ENCODE measurements around the gene CENPX.
A peak's percentile ranks its signal among the peaks of the same experiment; 100 is the strongest.
"Not testable (repeated sequence)": the region's sequence is repeated elsewhere in the genome, so short reads cannot be mapped to it uniquely, and the experiment has no call there.

CENPX gene

DNA sequence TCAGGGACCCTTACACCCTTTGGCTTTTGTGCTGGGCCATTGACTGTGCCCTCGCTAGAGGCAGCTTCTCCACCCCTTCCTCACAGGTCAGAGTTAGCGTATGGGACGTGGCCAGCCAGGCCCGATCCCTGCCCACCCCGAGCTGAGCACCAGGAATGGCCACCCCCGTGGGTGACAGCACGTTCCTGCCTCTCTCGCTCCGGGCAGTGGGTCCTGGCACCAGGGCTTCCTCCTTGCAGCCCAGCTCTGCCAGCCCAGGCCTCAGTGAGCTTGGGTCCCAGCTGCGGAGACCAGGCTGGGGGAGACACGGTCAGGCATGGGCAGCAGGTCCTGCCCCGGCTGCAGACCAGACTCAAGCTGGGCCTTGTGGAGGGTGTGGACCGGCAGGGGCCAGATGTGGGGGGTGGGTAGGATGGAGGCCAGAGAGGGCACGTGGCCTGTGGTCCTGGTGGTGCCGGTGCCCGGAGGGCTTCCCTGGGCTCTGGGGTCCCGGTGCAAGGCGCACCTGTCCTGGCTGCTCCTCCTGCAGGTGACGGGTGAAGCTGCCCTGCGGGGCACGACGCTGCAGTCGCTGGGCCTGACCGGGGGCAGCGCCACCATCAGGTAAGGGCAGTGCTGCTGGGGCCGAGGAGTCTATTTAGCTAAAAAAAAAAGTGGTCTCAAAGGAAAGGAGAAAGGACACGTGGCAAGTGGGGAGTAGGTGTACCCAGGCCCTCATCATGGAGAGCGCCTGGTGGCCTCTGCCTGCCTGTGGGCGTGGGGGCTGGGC is 27.0 kb downstream of the CENPX start:
- DNase-seq, result no peak

DNA sequence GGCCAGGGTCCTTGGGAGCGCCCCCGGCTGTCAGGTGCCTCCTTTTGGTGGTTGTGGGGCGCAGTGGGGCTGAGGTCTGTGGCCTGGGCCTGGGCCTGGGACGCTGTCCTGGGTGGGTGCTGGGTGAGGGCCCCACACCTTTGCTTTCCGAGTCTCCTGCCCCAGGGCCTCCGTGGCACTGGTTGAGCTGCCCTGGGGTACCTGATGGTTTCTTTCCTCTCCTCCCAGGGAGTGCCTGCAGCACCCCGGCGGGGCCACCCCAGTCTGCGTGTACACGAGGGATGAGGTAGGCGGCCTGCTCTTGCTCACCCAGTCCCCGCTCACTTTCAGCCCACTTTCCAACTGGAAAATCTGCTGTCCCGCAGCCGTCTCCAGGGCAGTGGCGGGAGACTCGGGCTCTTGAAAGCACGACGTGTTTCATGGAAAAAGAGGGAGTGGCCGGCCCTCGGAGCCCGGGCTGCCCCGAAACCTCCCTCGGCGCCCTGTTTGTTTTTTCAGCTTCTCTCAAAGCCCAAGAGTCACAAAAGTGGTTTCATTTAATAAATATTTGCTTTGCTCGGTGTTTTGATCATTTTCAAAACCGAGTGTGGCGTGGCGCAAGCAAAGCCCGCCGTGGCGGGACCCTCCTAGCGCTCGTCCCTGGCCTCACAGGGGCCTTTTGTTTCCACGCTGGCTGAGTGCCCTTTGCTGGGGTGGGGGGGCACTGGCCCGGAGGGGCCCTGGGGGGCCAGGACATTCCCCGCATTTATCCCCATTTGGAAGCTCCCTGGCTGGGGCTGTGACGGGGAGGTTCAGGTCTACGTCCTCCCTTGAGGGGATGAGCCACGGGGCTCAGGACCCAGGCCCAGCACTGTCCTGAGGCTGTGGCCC is 27.9 kb downstream of the CENPX start:
- no peak for DNase-seq

DNA sequence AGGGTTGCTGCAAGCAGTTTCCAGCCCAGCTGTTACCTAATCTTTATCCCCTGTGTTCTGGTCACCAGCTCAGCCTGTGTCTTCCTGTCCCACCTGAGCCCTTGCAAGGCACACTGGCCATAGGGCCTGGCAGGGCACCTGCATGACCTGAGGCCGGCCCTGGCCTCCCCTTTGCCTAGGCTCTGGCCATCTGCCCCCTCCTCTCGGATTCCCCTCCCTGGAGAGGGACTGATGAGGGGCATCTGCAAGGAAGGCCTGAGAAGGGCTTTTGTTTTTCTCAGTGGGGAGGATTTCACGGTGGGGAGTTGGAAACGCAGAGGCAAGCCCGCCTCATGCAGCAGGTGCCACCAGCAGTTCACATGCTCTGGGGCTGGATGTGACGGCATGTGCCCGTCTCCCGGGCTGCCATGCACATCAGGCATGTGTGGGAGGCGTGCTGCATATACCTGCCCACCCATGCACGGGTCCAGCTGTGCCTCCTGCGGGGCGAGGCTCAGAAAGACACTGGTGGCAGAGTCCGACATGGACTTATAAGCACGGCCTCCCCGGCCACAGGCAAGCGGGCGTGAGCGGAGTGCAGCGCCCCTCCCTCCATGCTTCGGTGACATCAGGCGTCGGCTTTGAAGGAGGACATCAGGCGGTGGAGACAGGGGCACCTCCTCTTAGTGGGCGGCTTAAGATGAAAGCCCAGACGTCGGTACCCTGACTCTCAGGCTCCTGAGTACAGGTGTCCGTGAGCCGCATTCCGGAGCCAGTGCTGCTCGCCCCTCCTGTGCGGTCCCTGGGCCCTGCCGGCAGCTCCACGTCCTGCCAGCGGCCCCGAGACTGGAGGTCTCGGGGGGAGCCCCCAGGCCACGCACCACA is 28.7 kb downstream of the CENPX start:
- DNase-seq, result no peak

DNA sequence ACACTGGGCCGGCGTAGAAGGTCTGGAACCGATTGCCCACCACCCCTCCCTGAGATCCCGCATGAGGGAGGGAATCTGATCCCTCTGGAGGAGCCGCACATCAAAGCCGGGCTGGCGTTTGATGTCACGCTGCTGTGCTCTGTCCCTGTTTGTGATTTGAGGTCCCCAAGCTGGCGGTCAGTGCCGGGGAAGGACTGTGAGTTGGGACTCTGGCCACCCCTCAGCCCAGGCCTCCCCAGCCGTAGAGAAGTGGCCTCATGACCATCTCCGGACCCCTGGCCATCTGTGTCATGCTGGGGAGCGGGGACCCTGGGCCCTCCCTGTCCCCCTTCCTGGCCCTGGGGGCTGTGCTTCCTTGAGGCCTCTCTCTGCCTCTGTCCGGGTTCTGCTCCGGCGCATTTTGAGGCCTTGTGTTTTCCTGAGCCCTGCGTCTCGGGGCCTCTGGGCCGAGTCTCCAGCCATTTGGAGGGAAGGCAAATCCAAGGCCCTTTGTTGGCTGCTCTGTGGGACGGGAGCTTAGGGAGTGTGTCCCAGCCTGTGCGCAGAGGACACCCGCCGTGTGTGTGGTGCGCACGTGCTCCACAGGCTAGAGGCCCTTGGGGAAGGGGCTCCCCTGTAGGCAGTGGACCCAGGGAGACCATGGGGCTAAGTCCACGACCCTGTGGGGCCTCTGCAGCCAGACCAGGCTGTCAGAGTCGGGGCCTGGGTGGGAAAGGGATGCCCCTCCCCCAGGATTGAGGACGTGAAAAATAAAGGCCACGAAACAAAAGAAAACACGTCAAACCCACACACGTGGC is 30.2 kb downstream of the CENPX start:
- DNase-seq, result no peak

DNA sequence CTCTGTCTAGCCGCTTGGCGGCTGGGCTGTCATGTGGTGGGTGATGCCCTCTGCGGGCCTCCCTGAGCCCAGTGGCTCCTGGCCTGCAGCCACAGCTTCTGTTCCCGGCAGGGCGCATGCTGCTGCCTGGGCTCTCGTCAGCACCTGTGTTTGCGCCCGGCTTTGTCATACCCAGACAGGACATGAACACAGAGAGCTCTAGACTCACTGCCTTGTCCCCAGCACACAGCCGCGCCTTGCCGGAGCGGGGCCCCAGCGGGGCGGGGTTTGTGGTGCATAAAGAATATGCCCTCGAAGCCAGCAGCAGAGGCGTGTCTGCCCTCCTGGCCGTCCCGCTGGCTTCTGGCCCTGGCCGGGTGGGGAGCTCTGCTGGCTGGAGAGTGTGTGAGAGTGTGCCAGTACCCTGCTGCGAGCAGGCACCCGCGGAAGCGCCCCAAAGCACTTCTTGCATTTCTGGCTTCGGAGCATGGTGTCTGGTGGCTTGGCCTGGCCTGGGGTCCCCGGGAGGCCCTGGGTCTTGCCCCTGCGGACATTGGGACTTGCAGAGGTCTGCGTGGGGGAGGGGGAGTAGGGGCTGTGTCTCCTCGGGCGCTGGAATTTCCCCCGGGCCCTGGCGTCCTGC is 30.9 kb downstream of the CENPX start:
- DNase-seq, result no peak

DNA sequence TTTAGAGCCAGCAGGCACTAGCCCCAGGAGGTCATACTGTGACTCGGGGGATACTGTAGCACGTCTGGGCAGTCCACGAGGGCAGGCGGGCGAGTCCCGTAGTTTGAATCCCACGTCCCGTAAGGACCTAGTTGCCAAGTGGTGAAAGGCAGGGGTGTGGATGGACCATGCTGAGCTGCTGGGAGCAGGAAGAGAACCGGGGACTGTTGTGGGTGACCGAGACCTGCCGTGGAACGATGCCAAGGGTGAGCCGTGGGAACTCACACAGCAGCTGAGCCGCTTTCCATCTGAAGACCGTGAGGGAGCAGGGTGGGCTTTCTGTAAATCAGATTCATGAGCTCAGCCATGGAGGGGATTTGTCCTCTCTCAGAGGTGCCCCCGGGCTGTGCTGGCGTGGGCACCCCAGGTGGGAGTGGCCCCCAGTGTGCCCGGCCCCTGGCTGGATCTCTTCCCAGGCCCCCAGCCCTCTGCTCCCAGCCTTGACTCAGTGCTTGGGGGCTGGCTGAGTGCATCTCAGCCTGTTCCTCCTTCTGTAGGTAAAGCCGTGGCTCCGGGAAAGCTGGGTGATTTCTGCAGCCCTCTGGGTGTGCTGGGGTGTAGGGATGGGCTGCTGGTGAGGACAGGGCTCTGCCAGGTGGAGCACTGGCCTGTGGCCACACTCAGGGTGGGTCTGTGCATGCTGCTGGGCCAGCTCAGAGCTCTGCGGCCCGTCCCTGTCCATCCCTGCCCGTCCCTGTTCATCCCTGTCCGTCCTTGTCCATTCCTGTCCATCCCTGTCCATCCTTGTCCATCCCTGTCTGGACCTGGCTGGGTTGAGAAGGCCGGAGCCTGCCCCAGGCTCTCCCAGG is 31.6 kb downstream of the CENPX start:
- DNase-seq, result no peak

DNA sequence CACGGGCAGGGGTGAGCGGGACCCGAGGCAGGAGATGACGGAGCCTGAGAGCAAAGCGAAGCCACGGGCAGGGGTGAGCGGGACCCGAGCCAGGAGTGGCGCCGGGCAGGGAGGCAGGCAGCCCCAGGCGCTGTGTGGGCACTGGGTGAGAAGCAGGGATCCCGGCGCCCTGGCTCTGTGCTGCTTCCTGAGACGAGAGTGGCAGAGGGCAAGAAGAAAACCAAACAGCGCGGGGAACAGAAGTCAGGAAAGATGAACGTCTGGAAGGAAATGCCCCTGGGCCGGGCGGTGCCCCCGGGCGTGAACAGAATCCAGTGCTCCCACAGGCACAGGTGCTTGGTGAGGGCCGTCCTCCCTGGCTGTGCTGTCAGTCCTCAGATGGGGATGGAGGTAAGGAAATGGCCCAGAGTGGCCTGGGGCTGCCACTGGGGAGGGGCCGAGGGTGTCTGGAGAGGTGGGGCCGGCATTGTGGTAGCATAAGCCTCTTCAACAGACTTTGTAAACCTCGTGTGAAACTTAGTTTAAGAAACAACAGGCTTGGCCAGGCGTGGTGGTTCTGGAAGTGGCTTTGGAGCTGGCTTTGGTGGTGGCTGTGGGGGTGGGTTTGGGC is 35.4 kb downstream of the CENPX start:
- DNase-seq, result no peak

DNA sequence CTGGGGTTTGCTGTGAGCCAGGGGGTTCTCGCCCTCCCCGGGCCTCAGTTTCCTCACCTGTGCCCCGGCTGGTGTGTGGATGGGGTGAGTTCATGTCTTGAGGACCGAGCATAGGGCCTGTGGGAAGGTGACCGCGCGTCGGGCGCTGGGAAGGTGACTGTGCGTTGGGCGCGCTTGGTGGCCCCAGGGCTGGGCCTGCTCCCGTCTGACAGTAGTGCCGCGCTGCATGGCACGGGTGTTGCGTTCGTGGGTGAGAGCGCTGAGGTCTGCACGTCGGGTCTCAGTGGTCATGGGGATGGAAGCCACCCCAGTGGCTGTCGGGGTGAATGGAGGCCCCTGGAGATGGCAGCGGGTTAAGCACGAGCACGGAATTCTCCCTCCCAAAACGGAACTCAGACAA is 36.1 kb downstream of the CENPX start:
- no peak for DNase-seq

DNA sequence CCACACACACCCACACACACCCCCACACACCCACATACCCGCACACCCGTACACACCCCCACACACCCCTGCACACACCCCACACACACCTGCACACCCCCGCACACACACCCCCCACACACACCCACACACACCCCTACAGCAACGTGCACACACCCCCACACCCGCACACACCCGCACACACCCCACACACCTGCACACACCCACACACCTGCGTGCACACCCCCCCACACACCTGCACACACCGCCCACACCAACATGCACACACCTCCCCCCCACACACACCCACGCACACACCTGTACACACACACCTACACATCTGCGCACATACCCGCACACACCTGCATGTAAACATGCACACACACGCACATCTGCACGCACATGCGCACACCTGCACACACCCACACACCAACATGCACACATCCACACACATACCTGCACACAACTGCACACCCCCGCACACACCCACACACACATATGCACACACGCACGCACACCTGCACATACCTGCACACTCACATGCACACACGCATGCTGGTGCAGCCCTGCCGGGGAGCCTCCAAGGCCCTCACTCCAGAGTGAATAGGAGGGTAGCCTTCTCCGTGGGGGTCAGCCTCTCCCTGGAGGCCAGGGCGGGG is 37.8 kb downstream of the CENPX start:
- DNase-seq, result no peak

DNA sequence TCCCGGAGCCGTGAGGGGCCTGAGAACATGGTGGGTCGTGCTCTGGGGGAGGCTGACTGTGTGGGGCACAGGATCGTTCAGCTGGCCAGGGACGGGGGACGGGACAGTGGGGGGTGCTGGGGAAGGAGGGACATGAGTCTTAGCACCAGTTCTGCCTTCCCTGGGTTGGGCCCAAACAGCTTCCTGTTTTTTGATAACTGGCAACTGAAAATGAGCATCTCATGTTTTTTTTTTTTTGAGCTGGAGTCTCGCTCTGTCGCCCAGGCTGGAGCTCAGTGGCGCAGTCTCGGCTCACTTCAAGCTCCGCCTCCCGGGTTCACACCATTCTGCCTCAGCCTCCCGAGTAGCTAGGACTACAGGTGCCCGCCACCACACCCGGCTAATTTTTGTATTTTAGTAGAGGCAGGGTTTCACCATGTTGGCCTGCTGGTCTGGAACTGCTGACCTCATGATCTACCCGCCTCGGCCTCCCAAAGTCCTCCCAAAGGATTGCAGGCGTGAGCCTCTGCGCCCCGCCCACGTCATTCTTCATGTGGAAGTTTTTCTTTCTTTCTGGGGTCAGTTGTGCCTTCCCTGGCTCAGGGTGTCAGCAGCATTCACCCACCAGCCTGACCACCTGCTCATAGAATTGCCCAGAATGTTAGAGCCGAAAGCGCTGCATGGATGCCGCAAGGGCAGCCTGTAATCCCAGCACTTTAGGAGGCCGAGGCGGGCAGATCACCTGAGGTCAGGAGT is 38.9 kb downstream of the CENPX start:
- DNase-seq, result no peak

DNA sequence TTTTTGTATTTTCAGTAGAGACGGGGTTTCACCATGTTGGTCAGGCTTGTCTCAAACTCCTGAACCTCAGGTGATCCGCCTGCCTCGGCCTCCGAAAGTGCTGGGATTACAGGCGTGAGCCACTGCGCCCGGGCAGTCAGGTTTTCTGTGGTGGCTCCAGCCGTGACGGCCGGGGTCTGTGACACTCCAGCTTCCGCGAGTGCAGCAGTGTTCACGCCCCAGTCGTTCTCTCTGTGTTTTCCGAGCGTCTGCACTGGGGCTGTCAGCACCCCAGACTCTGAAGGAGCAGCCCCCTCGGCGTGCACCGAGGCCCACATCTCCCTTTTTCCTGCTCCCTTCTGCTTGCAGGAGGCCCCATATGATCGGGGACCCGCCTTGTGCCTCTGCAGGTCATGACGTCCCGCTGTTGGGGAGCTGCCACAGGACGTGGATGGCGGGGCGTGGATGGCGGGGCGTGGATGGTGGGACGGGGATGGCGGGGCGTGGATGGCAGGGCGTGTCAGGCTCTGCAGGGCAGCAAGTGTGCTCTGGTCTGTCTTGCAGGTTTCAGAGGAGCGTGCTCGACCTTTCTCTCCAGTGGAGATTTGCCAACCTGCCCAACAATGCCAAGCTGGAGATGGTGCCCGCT is 39.6 kb downstream of the CENPX start:
- DNase-seq, result no peak

DNA sequence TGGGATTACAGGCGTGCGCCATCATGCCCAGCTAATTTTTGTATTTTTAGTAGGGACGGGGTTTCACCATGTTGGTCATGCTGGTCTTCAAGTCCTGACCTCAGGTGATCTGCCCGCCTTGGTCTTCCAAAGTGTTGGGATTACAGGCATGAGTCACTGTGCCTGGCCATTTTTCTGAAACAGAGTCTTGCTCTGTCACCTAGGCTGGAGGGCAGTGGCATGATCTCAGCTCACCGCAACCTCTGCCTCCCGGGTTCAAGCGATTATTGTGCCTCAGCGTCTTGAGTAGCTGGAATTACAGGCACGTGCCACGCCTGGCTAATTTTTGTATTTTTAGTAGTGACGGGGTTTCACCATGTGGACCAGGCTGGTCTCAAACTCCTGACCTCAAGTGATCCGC is 41.2 kb downstream of the CENPX start:
- not testable (repeated sequence) for DNase-seq

DNA sequence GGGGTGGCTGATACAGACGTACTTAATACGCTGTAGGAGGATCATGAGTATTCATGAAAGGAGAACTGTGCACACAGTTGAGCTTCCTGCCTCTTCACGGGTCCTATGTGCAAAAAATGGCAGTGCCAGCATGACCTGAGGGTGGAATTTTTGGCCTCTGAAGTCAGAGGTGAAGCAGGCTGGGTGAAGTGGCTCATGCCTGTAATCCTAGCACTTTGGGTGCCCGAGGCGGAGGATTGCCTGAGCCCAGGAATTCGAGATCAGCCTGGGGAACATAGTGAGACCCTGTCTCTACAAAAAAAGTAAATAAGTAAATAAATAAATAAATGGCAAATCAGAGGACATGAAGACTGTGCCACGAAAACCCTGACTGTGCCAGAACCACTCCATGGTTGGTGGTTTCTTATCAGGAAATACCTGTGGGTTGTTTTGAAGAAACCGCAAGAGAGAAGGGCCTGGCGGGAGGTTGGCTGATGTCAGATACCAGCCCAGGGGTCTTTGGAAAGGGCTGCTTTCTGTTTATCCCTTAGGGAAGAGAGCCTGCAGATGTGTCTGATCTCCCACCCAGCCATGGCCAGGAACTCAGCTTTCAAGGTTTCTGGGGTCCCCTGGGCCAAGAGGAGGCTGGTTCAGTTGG is 41.9 kb downstream of the CENPX start:
- no peak for DNase-seq

DNA sequence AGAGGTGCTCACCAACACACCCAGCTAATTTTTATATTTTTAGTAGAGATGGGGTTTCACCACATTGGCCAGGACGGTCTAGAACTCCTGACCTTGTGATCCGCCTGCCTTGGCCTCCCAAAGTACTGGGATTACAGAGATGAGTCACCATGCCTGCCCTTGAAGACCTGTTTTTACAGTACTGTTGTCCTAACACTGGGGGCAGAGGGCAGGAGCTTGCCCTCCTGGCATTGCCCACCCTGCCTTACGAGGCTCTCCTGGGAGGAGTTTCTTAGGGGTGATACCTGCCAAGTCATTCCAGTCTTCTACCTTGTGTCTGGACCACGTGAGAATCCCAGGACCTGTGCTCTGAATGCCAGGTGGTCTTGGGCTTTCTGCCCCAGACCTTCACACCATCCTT is 42.6 kb downstream of the CENPX start:
- DNase-seq, result no peak

DNA sequence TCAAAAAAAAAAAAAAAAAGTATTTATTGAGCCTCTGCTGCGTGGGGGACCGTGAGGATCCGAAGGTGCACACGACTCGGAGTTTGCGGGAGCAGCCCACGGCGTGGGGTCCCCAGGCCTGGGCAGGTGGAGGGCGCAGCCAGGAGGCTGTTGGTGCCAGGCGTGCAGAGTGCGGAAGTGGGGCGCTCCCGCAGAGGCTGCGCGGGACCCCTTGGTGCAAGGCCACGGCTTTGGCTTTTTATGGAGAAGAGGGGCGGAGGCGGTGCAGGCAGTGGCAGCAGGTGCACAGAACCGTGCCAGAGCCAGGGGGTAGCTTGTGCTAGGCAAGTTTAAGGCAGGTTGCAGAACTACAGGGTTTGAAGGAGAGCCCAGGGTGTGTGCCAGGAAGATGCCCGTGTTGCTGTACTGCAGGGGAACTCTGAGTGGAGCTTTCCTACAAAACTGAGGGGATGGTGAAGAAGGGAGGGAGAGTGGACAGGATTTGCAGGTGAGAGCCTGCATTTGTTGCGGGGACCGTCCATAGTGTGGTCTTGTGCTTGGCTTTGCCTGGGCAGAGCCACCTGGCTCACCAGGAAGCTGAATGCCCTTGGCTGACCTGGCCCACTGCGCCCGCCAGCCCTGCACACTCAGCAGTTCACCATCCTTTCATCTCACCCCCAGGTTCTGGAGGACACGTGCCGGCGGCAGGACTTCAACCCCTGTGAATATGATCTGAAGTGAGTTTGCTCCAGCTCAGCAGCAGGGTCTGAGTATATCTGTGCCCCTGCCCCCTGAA is 44.0 kb downstream of the CENPX start:
- DNase-seq, result no peak

DNA sequence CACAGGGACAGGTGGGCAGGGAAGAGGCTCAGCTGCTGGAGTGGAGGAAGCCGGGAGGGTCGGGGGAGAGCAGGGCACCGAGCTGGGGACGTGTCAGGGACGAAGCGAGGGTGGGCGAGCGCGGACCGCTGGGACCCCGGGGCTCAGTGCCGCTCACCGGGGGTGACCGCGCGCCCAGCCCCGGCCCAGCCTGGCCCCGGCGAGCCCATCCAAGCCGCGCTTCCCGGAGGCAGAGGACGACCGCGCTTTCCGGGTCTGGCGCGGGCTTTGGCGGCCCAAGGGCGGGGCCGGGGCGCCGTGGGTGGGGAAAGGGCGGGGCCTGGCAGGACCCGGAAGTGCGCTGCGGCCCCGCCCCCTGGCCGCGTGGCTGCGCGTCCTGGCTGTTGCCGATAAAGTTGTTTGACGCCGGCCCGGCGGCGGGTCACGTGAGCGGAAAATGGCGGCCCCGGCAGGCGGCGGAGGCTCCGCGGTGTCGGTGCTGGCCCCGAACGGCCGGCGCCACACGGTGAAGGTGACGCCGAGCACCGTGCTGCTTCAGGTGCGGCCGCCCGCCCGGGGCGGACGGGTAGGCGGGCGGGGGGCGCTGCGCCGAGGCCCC is 45.4 kb downstream of the CENPX start, which contains the start of gene ASPSCR1:
Gene ASPSCR1, plus strand, starts transcription at position 419 of the 598 bp plus-strand sequence. Its CDS starts 18 bp downstream, at position 437.
- DNase-seq, result peak; percentile 88 to 92

Data from CD4-positive, alpha-beta T cell treated with Interferon alpha-2 for 1 hour (primary cell).